ENCODE measurements around the gene OTUB1. TPM values are rescaled to one million over a fixed set of nuclear protein-coding genes. Genes with fewer than 3 reads are reported as not detected.

The OTUB1 gene
- total and polyA plus RNA-seq, 2 of the 4 experiments (the other 2 are of a cell fraction), result 69.0 to 168 TPM

Small RNAs within 50 kb of the gene (microRNA-seq; reads per million reads assigned to microRNA genes)
- gene RNU6-45P (ENCODE audit: insufficient read depth, insufficient read length), result not detected

Small RNAs within 50 kb of the gene (small RNA-seq; reads per million reads assigned to genes)
- 0 to 6.6 (median 0.15) reads per million in 5 experiments for gene RNU6-45P

Other genes with a start within 250 kb of the OTUB1 start
- gene ZFTA, start 217.7 kb upstream of the OTUB1 start, total RNA-seq (2012; rRNA removed), result 5.4 and 7.2 TPM in 2 replicates
- gene ZFTA, start 217.7 kb upstream of the OTUB1 start, polyA plus RNA-seq (2012; rRNA removed), result 8.1 and 8.8 TPM in 2 replicates
- gene SPINDOC, start 173.0 kb upstream of the OTUB1 start, total RNA-seq (2012; rRNA removed), result 10.0 and 11.9 TPM in 2 replicates
- gene SPINDOC, start 173.0 kb upstream of the OTUB1 start, polyA plus RNA-seq (2012; rRNA removed), result 29.9 and 39.0 TPM in 2 replicates
- 6.6 and 7.2 TPM in 2 replicates for gene MARK2, start 147.3 kb upstream of the OTUB1 start, total RNA-seq (2012; rRNA removed)
- gene MARK2, start 147.3 kb upstream of the OTUB1 start, polyA plus RNA-seq (2012; rRNA removed), result 17.3 and 19.9 TPM in 2 replicates
- gene RCOR2, start 69.3 kb upstream of the OTUB1 start, total RNA-seq (2012; rRNA removed), result 0.56 and 0.90 TPM in 2 replicates
- 2.0 and 2.4 TPM in 2 replicates for gene RCOR2, start 69.3 kb upstream of the OTUB1 start, polyA plus RNA-seq (2012; rRNA removed)
- gene NAA40, start 47.4 kb upstream of the OTUB1 start, total RNA-seq (2012; rRNA removed), result 8.9 and 15.2 TPM in 2 replicates
- gene NAA40, start 47.4 kb upstream of the OTUB1 start, polyA plus RNA-seq (2012; rRNA removed), result 23.1 and 24.7 TPM in 2 replicates
- 250 and 315 TPM in 2 replicates for gene COX8A, start 11.8 kb upstream of the OTUB1 start, total RNA-seq (2012; rRNA removed)
- gene COX8A, start 11.8 kb upstream of the OTUB1 start, polyA plus RNA-seq (2012; rRNA removed), result 598 and 701 TPM in 2 replicates
- under 0.01 TPM in 2 replicates for gene FLRT1, start 49.5 kb downstream of the OTUB1 start, total RNA-seq (2012; rRNA removed)
- 0.07 TPM in 1 of 2 replicates, not detected in the other for gene FLRT1, start 49.5 kb downstream of the OTUB1 start, polyA plus RNA-seq (2012; rRNA removed)
- 2.5 and 4.2 TPM in 2 replicates for gene MACROD1, start 179.7 kb downstream of the OTUB1 start, total RNA-seq (2012; rRNA removed)
- gene MACROD1, start 179.7 kb downstream of the OTUB1 start, polyA plus RNA-seq (2012; rRNA removed), result 9.3 and 10.9 TPM in 2 replicates
- gene STIP1, start 199.7 kb downstream of the OTUB1 start, total RNA-seq (2012; rRNA removed), result 363 and 489 TPM in 2 replicates
- 189 and 201 TPM in 2 replicates for gene STIP1, start 199.7 kb downstream of the OTUB1 start, polyA plus RNA-seq (2012; rRNA removed)
- 0.36 and 0.56 TPM in 2 replicates for gene FERMT3, start 220.3 kb downstream of the OTUB1 start, total RNA-seq (2012; rRNA removed)
- gene FERMT3, start 220.3 kb downstream of the OTUB1 start, polyA plus RNA-seq (2012; rRNA removed), result 2.3 and 2.5 TPM in 2 replicates
- 43.0 and 81.9 TPM in 2 replicates for gene TRPT1, start 239.7 kb downstream of the OTUB1 start, total RNA-seq (2012; rRNA removed)
- 63.2 and 64.2 TPM in 2 replicates for gene TRPT1, start 239.7 kb downstream of the OTUB1 start, polyA plus RNA-seq (2012; rRNA removed)
- gene NUDT22, start 239.8 kb downstream of the OTUB1 start, total RNA-seq (2012; rRNA removed), result 21.3 and 24.4 TPM in 2 replicates
- 44.6 and 55.3 TPM in 2 replicates for gene NUDT22, start 239.8 kb downstream of the OTUB1 start, polyA plus RNA-seq (2012; rRNA removed)
- gene DNAJC4, start 244.1 kb downstream of the OTUB1 start, total RNA-seq (2012; rRNA removed), result 2.2 and 3.9 TPM in 2 replicates
- gene DNAJC4, start 244.1 kb downstream of the OTUB1 start, polyA plus RNA-seq (2012; rRNA removed), result 22.8 and 30.3 TPM in 2 replicates
- gene VEGFB, start 248.1 kb downstream of the OTUB1 start, total RNA-seq (2012; rRNA removed), result 3.0 and 3.9 TPM in 2 replicates
- 23.9 and 25.1 TPM in 2 replicates for gene VEGFB, start 248.1 kb downstream of the OTUB1 start, polyA plus RNA-seq (2012; rRNA removed)